D721Med (cell line): Measurements from ENCODE around the gene ATP12A.
A peak's percentile ranks its signal among the peaks of the same experiment; 100 is the strongest.
"Not testable (repeated sequence)": the region's sequence is repeated elsewhere in the genome, so short reads cannot be mapped to it uniquely, and the experiment has no call there.

ENCODE experiments used
- DNase-seq: peaks from one replicate; pipeline ENCODE4 v3.0.0; 2011; ENCODE audit warnings: low spot score; ENCODE audit not compliant: insufficient read length
- FAIRE-seq: peaks from 2 replicates; lab custom pipeline; 2011; peaks lifted over from hg19 to GRCh38; lab: Jason Lieb, UNC
- CTCF ChIP-seq: IDR thresholded peaks from 2 replicates; pipeline ENCODE4 v1.5.1; 2012; ENCODE audit warnings: mild to moderate bottlenecking, control low read depth; ENCODE audit not compliant: insufficient read depth; ENCODE audit errors: missing control alignments

ATP12A gene

DNA sequence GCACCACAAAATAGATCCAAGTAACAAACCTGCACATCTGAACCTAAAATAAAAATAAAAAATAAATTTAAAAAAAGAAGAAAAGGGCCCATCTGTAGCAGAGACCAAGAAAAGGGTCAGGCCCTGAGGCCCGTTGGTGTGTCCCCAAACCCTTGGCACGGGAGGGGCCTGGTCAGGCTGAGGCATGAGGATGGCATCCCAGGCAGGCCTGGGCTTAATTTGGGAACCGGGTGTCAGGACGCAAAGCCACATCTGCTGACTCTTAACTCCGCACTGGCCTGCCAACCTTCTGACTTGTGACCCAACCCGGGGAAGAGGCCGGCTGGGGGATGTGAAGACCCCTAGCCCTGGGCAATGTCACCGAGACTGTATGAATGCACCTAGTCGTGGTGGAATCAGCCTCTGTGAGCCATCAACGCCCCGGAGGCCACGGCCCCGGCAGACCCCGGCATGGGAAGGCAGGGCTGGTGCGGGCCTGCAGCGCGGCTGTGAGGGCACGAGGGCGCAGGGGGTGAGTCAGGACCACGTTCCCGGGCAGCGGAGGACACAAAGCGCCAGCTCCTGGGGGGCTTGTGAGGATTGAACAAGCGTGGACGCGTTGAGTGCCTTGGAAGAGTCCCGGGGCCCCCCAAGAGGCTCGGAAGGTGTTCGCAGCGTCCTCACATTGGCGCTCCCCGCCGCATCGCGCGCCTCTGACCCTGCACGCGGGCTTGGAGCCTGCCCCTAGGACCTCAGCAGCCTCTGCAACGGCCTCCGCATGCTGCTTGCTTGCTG is 38.2 kb downstream of the ATP12A start:
- FAIRE-seq (no peak), DNase-seq (no peak)
- no peak for TF ChIP-seq CTCF

DNA sequence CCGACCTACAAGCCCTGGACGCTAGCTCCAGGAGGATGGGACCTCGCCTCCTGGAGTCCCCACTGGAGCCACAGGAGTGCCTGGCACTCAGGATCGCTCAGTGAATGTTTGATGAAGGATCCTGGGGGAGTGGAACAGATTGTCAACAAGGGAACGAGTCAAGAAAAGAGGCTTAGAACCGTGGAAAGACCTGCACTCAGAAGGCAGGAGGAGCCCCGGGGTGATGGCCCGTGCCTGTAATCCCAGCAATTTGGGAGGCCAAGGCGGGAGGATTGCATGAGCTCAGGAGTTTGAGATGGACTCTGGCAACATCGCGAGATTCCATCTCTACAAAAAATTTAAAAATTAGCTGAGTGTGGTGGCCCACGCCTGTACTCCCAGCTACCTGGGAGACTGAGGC is 38.9 kb downstream of the ATP12A start:
- DNase-seq (no peak), FAIRE-seq (no peak)
- TF ChIP-seq CTCF = no peak

DNA sequence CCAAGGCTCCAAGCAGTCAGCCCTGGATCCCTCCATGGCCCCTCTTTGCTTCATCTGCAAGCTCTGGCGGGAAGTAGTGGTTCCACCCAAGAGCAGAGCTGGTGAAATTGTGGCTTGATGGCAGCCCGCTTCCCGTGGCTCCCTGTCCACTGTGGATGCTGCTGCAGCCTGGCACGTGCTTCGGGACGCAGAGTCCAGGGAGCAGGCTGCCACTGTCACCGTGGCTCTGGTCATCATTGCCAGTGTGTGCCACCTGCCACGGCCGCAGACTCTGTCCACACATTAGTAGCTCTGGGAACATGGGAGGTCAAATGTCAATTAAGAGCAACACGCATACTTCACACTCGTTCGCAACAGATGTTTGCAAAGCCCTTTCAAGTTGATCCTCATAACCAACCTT is 43.0 kb downstream of the ATP12A start:
- FAIRE-seq = no peak
- no peak for DNase-seq
- no peak for TF ChIP-seq CTCF

GRCh38 chr13:24724714-24725113 is 44.5 kb downstream of the ATP12A start:
- TF ChIP-seq CTCF = no peak
- FAIRE-seq (no peak), DNase-seq (no peak)

GRCh38 chr13:24725379-24725778 is 45.2 kb downstream of the ATP12A start:
- FAIRE-seq (no peak), DNase-seq (no peak)
- no peak for TF ChIP-seq CTCF

GRCh38 chr13:24727731-24728601 is 47.8 kb downstream of the ATP12A start:
- DNase-seq (peak; percentile 60), FAIRE-seq (no peak)
- TF ChIP-seq CTCF = peak; percentile 77

DNA sequence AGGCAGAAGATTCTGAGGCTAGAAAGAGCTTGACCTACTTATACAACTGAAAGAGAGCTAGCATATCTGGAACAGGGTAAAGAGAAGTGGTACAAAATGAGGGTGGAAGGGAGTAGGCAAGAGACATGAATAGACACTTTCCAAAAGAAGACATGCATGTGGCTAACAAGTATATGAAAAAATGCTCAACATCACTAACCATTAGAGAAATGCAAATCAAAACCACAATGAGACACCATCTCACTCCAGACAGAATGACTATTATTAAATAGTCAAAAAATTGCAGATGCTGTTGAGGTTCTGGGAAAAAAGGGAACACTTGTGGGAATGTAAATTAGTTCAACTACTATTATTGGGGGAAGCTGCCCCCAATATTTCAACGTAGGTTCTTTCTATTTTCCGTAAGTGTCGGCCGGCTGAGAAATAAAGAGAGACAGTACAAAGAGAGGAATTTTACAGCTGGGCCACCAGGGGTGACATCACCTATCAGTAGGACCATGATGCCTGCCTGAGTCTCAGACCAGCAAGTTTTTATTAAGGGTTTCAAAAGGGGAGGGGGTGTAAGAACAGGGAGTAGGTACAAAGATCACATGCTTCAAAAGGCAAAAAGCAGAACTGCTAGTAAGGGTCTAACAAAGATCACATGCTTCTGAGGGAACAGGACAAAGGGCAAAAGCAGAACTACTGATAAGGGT is 50.8 kb downstream of the ATP12A start:
- FAIRE-seq, DNase-seq: not testable (repeated sequence)
